ENCODE data around the gene ORM2.

GRCh38 chr9:114372921-114373448 is 43.3 kb downstream of the ORM2 start:
- no peak for TF ChIP-seq EP300 (IDR thresholded peaks at IDR 0.05; ENCODE audit: borderline replicate concordance in 1 of 2, low read depth in 1 of 2, low read length in 1 of 2)
- TF ChIP-seq, protein P1, sequence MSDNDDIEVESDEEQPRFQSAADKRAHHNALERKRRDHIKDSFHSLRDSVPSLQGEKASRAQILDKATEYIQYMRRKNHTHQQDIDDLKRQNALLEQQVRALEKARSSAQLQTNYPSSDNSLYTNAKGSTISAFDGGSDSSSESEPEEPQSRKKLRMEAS (IDR thresholded peaks at IDR 0.05; ENCODE audit: low read depth): no peak
- TF ChIP-seq, protein P2, sequence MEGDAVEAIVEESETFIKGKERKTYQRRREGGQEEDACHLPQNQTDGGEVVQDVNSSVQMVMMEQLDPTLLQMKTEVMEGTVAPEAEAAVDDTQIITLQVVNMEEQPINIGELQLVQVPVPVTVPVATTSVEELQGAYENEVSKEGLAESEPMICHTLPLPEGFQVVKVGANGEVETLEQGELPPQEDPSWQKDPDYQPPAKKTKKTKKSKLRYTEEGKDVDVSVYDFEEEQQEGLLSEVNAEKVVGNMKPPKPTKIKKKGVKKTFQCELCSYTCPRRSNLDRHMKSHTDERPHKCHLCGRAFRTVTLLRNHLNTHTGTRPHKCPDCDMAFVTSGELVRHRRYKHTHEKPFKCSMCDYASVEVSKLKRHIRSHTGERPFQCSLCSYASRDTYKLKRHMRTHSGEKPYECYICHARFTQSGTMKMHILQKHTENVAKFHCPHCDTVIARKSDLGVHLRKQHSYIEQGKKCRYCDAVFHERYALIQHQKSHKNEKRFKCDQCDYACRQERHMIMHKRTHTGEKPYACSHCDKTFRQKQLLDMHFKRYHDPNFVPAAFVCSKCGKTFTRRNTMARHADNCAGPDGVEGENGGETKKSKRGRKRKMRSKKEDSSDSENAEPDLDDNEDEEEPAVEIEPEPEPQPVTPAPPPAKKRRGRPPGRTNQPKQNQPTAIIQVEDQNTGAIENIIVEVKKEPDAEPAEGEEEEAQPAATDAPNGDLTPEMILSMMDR (IDR thresholded peaks at IDR 0.05): no peak
- no peak for TF ChIP-seq YY1 (IDR thresholded peaks at IDR 0.05; ENCODE audit: low read depth)
- TF ChIP-seq EZH2phosphoT487 (IDR thresholded peaks at IDR 0.05; ENCODE audit: borderline replicate concordance, low read depth): no peak
- no peak for TF ChIP-seq JUND (IDR thresholded peaks at IDR 0.05)
- no peak for TF ChIP-seq RAD21 (IDR thresholded peaks at IDR 0.05; ENCODE audit: low read length)
- TF ChIP-seq ELF1 (IDR thresholded peaks at IDR 0.05): no peak
- no peak for TF ChIP-seq SIN3A (IDR thresholded peaks at IDR 0.05; ENCODE audit: borderline replicate concordance, low read depth, low read length)
- no peak for TF ChIP-seq REST (IDR thresholded peaks at IDR 0.05; ENCODE audit: low read depth, low read length)
- no peak for TF ChIP-seq MXI1 (IDR thresholded peaks at IDR 0.05; ENCODE audit: low read depth, low read length)
- TF ChIP-seq NRF1 (IDR thresholded peaks at IDR 0.05; ENCODE audit: low read depth, low read length): no peak

All from SK-N-SH (cell line).